ENCODE data around the gene PRPF6. TPM values are rescaled to one million over a fixed set of nuclear protein-coding genes. Genes with fewer than 3 reads are reported as not detected.

PRPF6 gene
- total and polyA plus RNA-seq, 7 donors = 23.4 to 59.9 (median 44.9) TPM

GRCh38 chr20:64062596-64063388 lies 81.9 kb downstream of the PRPF6 start, which contains the start of gene TCEA2:
TCEA2 (plus strand) TSS chr20:64063198; CDS start chr20:64063313, 115 bp downstream.
- Histone ChIP-seq H3K4me1 (peaks cover 0 to 31% (median 25%) of the 10 kb centered on the region in 4 donors), H3K27me3 (no peaks in the 10 kb centered on the region), H3K9me3 (no peaks in the 10 kb centered on the region), H3K4me3 (peak within 1 kb of the TSS; percentile 72 to 95 (median 89)), H3K36me3 (no peaks in the 10 kb centered on the region), H3K27ac (peak within 1 kb of the TSS; percentile 77 to 91 (median 88))
- intact Hi-C loops (cut with DNase I) = loop anchor here (1.0 kb wide), 1 partner anchor 81 kb away; the partner anchor contains the start of gene PRPF6
- WGBS, 2 donors = 8 to 11% methylated on average over 85 of the region's 85 CpGs
- TF ChIP-seq EP300 (IDR thresholded peaks at IDR 0.05) (no peak), POLR2A (IDR thresholded peaks at IDR 0.05) (peak; percentile 72 to 82), POLR2AphosphoS5 (IDR thresholded peaks at IDR 0.05) (peak; percentile 79 to 95 (median 90))
- peak; percentile 98 for DNase-seq

- Histone ChIP-seq H3K4me1 (peaks cover 0 to 29% (median 25%) of the 10 kb centered on the region in 4 donors), H3K36me3 (no peaks in the 10 kb centered on the region), H3K27ac (peak overlapping the region; percentile 77 to 91 (median 88)), H3K27me3 (no peaks in the 10 kb centered on the region), H3K9me3 (no peaks in the 10 kb centered on the region), H3K4me3 (peak overlapping the region; percentile 72 to 95 (median 89))
- 5% methylated on average over 51 of the region's 51 CpGs for WGBS, 2 donors
- intact Hi-C loops (cut with DNase I) = loop anchor here (1.0 kb wide), 1 partner anchor 82 kb away; the partner anchor contains the start of gene PRPF6
- no peak for TF ChIP-seq POLR2AphosphoS5 (IDR thresholded peaks at IDR 0.05)
- no peak for DNase-seq
Observed at GRCh38 chr20:64063389-64064144, 82.6 kb downstream of the PRPF6 start.

- intact Hi-C loops (cut with DNase I) = no loop called here
- no peaks in the 10 kb centered on the region for H3K36me3 ChIP-seq
- H3K27ac ChIP-seq = peak overlapping the region; percentile 77 to 91 (median 88)
- H3K27me3 ChIP-seq = no peaks in the 10 kb centered on the region
- no peak for TF ChIP-seq CTCF (IDR thresholded peaks at IDR 0.05)
- no peak for TF ChIP-seq EP300 (IDR thresholded peaks at IDR 0.05)
- TF ChIP-seq POLR2AphosphoS5 (IDR thresholded peaks at IDR 0.05) = no peak
- TF ChIP-seq POLR2A (IDR thresholded peaks at IDR 0.05) = no peak
- peak overlapping the region; percentile 72 to 95 (median 89) for H3K4me3 ChIP-seq
- no peak for DNase-seq
- WGBS, 2 donors = 60 to 69% methylated on average over 12 of the region's 12 CpGs
- H3K4me1 ChIP-seq = peaks cover 0 to 29% (median 25%) of the 10 kb centered on the region in 4 donors
- no peaks in the 10 kb centered on the region for H3K9me3 ChIP-seq
Observed at GRCh38 chr20:64064145-64064698, 83.3 kb downstream of the PRPF6 start.

- DNase-seq = no peak
- H3K36me3 ChIP-seq = peaks cover 0 to 4% (median 0%) of the 10 kb centered on the region in 4 donors
- H3K4me1 ChIP-seq = peaks cover 0 to 29% (median 25%) of the 10 kb centered on the region in 4 donors
- no peak overlapping the region for H3K27ac ChIP-seq
- 36 to 47% methylated on average over 27 of the region's 27 CpGs for WGBS, 2 donors
- no peaks in the 10 kb centered on the region for H3K9me3 ChIP-seq
- intact Hi-C loops (cut with DNase I) = no loop called here
- H3K27me3 ChIP-seq = no peaks in the 10 kb centered on the region
- no peak for TF ChIP-seq POLR2A (IDR thresholded peaks at IDR 0.05)
- TF ChIP-seq POLR2AphosphoS5 (IDR thresholded peaks at IDR 0.05) = no peak
- TF ChIP-seq EP300 (IDR thresholded peaks at IDR 0.05) = no peak
- TF ChIP-seq CTCF (IDR thresholded peaks at IDR 0.05) = no peak
- H3K4me3 ChIP-seq = no peak overlapping the region
Observed at GRCh38 chr20:64065062-64065973, 84.4 kb downstream of the PRPF6 start.

- 18 to 28% methylated on average over 5 of the region's 5 CpGs for WGBS, 2 donors
Observed at GRCh38 chr20:64065974-64066343, 85.0 kb downstream of the PRPF6 start.

More at GRCh38 chr20:64065974-64066343, 85.0 kb downstream of the PRPF6 start:
- Histone ChIP-seq H3K27ac (no peak overlapping the region), H3K36me3 (peaks cover 0 to 8% (median 0%) of the 10 kb centered on the region in 4 donors), H3K4me1 (peaks cover 0 to 29% (median 25%) of the 10 kb centered on the region in 4 donors), H3K27me3 (no peaks in the 10 kb centered on the region), H3K4me3 (no peak overlapping the region), H3K9me3 (no peaks in the 10 kb centered on the region)
- TF ChIP-seq CTCF (IDR thresholded peaks at IDR 0.05) (no peak), EP300 (IDR thresholded peaks at IDR 0.05) (no peak)
- no peak for DNase-seq
- intact Hi-C loops (cut with DNase I) = no loop called here
